Measurements from ENCODE around the gene PTPN9.
A peak's percentile ranks its signal among the peaks of the same experiment; 100 is the strongest.
"Not testable (repeated sequence)": the region's sequence is repeated elsewhere in the genome, so short reads cannot be mapped to it uniquely, and the experiment has no call there.

PTPN9 gene

DNA sequence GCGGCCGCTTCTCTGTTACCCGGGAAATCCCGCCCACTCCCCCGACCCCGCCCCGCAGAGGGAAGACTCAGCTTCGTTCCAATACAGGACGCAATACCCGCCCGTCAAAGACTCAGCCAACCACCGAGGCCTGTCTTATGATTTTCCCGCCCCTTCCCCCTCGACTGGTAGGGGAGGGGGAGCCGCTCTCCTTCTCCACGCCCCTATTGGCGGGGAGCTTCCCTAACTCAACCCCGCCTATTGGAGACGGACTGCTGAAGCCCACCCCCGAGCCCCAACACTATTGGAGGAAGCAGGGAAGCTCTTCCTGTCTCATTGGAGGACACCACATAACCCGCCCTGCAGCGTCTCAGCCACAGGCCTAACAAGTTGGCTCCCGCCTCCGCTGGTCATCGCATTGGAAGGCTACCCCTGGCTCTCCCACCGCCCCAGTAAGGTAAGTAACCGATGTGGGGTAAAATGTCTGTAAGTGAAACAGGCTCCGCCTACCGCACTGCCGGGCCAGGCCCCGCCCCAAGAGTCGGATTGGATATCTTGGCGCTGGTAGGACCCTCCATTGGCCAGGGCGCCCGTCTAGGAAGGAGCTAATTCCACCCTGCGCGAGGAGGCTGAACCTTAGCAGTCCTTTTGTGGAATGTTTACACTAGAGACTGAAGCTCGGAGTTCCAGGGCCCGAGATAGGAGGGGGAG is 127.3 kb downstream of the PTPN9 start, which contains the start of gene SIN3A:
TSS of gene SIN3A (minus strand) at position 17 of the 690 bp plus-strand sequence. CDS start 21,315 bp downstream, outside the sequence.
- ChIA-PET POLR2A (ENCODE audit: low non-redundant PET) (interaction anchor here (0.6 to 1.6 kb wide), 3 partner anchors 38 to 83 kb away, joined by 3 to 8 read pairs (median 4); partner anchors contain the start of gene MAN2C1), CTCF (no interaction called here)
- H3K27ac ChIP-seq = peak within 1 kb of the TSS; percentile 99
- TF ChIP-seq CTCF (conservative IDR thresholded peaks at IDR 0.05; ENCODE audit: low read depth) = no peak
- peak; percentile 96 for DNase-seq (ENCODE audit: low spot score)

- no peak for TF ChIP-seq CTCF (conservative IDR thresholded peaks at IDR 0.05; ENCODE audit: low read depth)
- ChIA-PET POLR2A (ENCODE audit: low non-redundant PET) (interaction anchor here (0.6 to 1.6 kb wide), 3 partner anchors 38 to 83 kb away, joined by 3 to 8 read pairs (median 3); partner anchors contain the start of gene MAN2C1), CTCF (no interaction called here)
- H3K27ac ChIP-seq = peak overlapping the region; percentile 99
- DNase-seq (ENCODE audit: low spot score) = no peak
Measured at GRCh38 chr15:75451202-75451673, 127.9 kb downstream of the PTPN9 start.

DNA sequence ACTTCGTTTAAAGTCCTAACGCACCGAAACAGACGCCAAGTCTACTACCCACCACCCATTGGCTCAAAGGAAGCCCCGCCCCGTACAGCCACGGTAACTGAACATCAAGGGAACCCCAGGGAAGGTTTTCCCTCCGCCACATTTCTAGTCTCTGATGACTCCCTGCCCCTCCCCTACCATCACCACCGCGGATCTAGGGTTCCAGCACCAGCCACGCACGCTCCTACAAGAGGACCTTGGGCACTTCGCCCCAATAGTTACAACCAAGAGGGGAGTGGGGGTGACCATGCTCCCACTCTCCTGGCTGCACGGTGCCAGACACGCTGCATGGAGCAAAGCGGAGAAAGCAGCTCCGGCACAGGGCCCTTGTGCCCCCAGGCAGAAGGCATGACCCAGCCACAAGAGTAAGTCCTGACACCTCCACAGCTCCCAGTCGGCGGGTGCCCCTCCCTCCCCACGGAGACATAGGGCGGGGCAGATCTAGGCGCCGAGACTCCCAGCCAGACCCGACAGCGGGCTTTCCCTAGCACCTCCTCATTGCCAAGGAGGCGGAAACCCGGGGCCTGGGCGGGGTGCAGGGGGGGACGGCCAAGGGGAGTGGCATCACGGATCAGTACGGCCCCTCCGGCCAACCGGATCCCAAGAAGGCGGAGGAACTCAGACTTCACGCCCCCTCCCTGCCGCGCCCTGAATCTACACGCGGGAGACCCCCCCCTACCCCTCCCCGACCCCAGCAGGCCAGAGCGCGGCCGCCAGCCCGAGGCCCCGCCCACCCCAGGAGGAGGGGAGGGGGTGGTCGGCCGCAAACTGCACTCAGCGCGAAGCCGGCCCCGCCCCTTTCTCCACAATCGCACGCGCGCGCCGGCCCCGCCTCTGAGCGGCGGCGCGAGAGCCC is 128.6 kb downstream of the PTPN9 start:
- DNase-seq (ENCODE audit: low spot score) = peak; percentile 95
- TF ChIP-seq CTCF (conservative IDR thresholded peaks at IDR 0.05; ENCODE audit: low read depth) = no peak
- ChIA-PET POLR2A (ENCODE audit: low non-redundant PET) (interaction anchor here (0.7 to 1.1 kb wide), 2 partner anchors 37 to 82 kb away, joined by 3 read pairs; partner anchors contain the start of gene MAN2C1), CTCF (interaction anchor here (0.6 kb wide), 1 partner anchor 540 kb away, joined by 3 read pairs; no protein-coding TSS in a partner anchor)
- H3K27ac ChIP-seq = peak overlapping the region; percentile 99

DNA sequence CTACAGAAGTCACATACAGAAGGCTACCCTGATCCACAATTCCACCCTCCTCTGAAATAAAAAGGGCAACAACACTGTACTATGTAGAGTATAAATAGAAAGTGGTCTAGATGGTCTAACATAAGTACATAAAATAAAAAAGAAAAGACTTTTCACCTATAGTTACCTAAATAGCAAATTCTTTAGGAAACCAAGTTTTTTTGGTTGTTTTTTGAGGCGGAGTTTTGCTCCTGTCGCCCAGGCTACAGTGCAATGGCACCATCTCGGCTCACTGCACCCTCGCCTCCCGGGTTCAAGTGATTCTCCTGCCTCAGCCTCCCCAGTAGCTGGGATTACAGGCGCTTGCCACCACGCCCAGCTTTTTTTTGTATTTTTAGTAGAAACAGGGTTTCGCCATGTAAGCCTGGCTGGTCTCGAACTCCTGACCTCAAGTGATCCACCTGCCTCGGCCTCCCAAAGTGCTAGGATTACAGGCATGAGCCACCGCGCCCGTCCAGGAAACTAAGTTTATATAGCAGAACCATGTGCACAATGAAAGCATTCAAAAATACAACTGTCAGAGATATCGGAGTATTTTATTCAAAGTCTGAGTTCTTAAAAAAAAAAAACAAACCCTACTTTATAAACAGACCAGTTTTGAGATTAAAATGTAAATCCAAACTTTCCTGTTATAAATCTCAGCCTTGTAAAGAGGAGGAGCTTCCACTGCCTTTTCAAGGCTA is 129.4 kb downstream of the PTPN9 start:
- CTCF ChIA-PET = interaction anchor here (0.6 kb wide), 1 partner anchor 541 kb away, joined by 3 read pairs; no protein-coding TSS in a partner anchor
- no peak for TF ChIP-seq CTCF (conservative IDR thresholded peaks at IDR 0.05; ENCODE audit: low read depth)
- POLR2A ChIA-PET (ENCODE audit: low non-redundant PET) = interaction anchor here (0.7 to 1.1 kb wide), 2 partner anchors 36 to 82 kb away, joined by 3 read pairs; partner anchors contain the start of gene MAN2C1
- no peak for DNase-seq (ENCODE audit: low spot score)
- H3K27ac ChIP-seq = peak overlapping the region; percentile 99

DNA sequence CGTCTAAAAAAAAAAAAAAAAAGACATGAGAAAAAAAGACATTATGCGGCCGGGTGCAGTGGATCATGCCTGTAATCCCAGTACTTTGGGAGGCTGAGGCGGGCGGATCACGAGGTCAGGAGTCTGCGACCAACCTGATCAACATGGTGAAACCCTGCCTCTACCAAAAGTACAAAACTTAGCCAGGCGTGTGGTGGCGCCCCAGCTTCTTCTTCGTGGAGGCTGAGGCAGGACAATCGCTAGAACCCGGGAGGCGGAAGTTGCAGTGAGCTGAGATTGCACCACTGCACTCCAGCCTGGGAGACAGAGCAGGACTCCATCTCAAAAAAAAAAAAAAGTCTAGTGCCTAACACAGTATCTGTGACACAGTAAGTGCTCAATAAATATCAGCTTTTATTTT is 130.9 kb downstream of the PTPN9 start:
- H3K27ac ChIP-seq = 0 out of 2 replicates have a peak overlapping the region, but pooled peaks have one; percentile 2
- CTCF ChIA-PET; DNase-seq (ENCODE audit: low spot score); POLR2A ChIA-PET (ENCODE audit: low non-redundant PET): not testable (repeated sequence)

- no peak for TF ChIP-seq CTCF (conservative IDR thresholded peaks at IDR 0.05; ENCODE audit: low read depth)
- CTCF ChIA-PET = interaction anchor here (1.2 kb wide), 1 partner anchor 17 kb away, joined by 5 read pairs; no protein-coding TSS in a partner anchor
- POLR2A ChIA-PET (ENCODE audit: low non-redundant PET) = interaction anchor here (0.6 kb wide), 1 partner anchor 858 kb away, joined by 4 read pairs; no protein-coding TSS in a partner anchor
- no peak for DNase-seq (ENCODE audit: low spot score)
- H3K27ac ChIP-seq = peak overlapping the region; percentile 8; the same call in 1 of the 2 replicates
Measured at GRCh38 chr15:75446151-75446550, 133.0 kb downstream of the PTPN9 start.

- CTCF ChIA-PET; DNase-seq (ENCODE audit: low spot score): not testable (repeated sequence)
- POLR2A ChIA-PET (ENCODE audit: low non-redundant PET) = interaction anchor here (0.6 kb wide), 1 partner anchor 857 kb away, joined by 4 read pairs; no protein-coding TSS in a partner anchor
- peak overlapping the region; percentile 85 for H3K27ac ChIP-seq
Measured at GRCh38 chr15:75445324-75445723, 133.8 kb downstream of the PTPN9 start.

GRCh38 chr15:75443972-75444453 is 135.1 kb downstream of the PTPN9 start:
- CTCF ChIA-PET = interaction anchor here (0.6 kb wide), 1 partner anchor 879 kb away, joined by 4 read pairs; no protein-coding TSS in a partner anchor
- DNase-seq (ENCODE audit: low spot score); POLR2A ChIA-PET (ENCODE audit: low non-redundant PET): not testable (repeated sequence)
- H3K27ac ChIP-seq = peak overlapping the region; percentile 85

Data from RWPE1 (cell line).